ENCODE measurements around the gene PLXNA1.

DNA sequence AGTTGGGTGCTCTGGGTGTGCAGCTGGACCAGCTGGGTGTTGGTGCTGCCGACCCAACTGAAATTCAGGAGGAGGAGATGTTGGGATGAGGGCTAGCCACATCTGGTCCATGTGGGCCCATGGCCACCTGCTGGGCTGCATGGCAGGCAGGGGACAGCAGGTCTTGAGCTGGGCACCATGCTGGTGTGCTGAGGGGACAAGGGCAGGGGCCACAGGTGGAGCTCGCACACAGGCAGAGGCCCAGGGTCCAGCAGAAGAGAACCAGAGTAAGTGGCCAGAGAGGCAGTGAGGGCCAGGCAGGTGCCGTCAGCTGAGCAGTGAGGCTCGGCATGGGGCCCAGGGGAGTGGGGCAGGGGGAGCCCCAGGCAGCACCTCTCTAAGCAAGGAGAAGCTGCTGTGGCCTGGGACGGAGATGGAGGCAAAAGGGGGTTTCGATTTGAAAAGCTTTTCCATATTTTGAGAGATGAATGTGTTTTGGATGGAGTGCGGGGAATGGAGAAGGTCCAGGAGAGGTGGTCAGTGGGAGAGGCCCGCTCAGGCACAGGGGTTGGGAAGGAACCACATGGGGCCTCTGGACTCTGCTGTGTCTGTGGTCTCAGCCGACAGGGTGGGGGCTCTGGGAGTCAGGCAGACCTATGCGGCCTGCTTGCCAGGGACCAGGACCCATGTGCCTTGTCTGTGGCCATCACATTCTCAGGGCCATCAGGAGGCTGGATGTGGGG lies 30.5 kb upstream of the PLXNA1 start:
- TF ChIP-seq, protein P1, sequence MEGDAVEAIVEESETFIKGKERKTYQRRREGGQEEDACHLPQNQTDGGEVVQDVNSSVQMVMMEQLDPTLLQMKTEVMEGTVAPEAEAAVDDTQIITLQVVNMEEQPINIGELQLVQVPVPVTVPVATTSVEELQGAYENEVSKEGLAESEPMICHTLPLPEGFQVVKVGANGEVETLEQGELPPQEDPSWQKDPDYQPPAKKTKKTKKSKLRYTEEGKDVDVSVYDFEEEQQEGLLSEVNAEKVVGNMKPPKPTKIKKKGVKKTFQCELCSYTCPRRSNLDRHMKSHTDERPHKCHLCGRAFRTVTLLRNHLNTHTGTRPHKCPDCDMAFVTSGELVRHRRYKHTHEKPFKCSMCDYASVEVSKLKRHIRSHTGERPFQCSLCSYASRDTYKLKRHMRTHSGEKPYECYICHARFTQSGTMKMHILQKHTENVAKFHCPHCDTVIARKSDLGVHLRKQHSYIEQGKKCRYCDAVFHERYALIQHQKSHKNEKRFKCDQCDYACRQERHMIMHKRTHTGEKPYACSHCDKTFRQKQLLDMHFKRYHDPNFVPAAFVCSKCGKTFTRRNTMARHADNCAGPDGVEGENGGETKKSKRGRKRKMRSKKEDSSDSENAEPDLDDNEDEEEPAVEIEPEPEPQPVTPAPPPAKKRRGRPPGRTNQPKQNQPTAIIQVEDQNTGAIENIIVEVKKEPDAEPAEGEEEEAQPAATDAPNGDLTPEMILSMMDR (IDR thresholded peaks at IDR 0.05; ENCODE audit: insufficient read depth, low read length, poor library complexity, severe bottlenecking), result no peak
- TF ChIP-seq EZH2phosphoT487 (conservative IDR thresholded peaks at IDR 0.05; ENCODE audit: low read length), result no peak

Data from SU-DHL-6 (cell line).